ACC112 (cell line): ENCODE data around the gene UHRF2.

Experiments
- H2AFZ ChIP-seq: fragments of 200-600 bp; sonication (generic); one replicate; pipeline ENCODE4 v1.6.0; 2017; ENCODE audit warnings: antibody characterized with exemption, low read length; ENCODE audit not compliant: unreplicated experiment
- H3K27ac ChIP-seq: fragments of 200-600 bp; sonication (generic); 2 replicates; pipeline ENCODE4 v1.5.1; 2014; ENCODE audit warnings: low read depth, mild to moderate bottlenecking, antibody characterized with exemption, low read length, moderate library complexity
- H3K27me3 ChIP-seq: fragments of 200-600 bp; sonication (generic); 2 replicates; pipeline ENCODE4 v1.6.1; 2014; ENCODE audit warnings: mild to moderate bottlenecking, antibody characterized with exemption, low read length, moderate library complexity, mixed read lengths; ENCODE audit not compliant: insufficient read depth
- H3K36me3 ChIP-seq: fragments of 200-600 bp; sonication (generic); 2 replicates; pipeline ENCODE4 v1.6.1; 2016; ENCODE audit warnings: mild to moderate bottlenecking, antibody characterized with exemption, low read length, moderate library complexity, mixed read lengths; ENCODE audit not compliant: insufficient read depth
- H3K4me1 ChIP-seq: fragments of 200-600 bp; sonication (generic); one replicate; pipeline ENCODE4 v1.6.1; 2016; ENCODE audit warnings: low read length, mixed read lengths; ENCODE audit not compliant: insufficient read depth, unreplicated experiment, control insufficient read depth
- H3K4me3 ChIP-seq: fragments of 200-600 bp; sonication (generic); 2 replicates; pipeline ENCODE4 v1.5.1; 2014; ENCODE audit warnings: mild to moderate bottlenecking, low read depth, low read length
- H3K79me2 ChIP-seq: fragments of 200-600 bp; sonication (generic); one replicate; pipeline ENCODE4 v1.6.0; 2016; ENCODE audit warnings: low read length; ENCODE audit not compliant: control insufficient read depth, unreplicated experiment, insufficient read depth

The UHRF2 gene

DNA sequence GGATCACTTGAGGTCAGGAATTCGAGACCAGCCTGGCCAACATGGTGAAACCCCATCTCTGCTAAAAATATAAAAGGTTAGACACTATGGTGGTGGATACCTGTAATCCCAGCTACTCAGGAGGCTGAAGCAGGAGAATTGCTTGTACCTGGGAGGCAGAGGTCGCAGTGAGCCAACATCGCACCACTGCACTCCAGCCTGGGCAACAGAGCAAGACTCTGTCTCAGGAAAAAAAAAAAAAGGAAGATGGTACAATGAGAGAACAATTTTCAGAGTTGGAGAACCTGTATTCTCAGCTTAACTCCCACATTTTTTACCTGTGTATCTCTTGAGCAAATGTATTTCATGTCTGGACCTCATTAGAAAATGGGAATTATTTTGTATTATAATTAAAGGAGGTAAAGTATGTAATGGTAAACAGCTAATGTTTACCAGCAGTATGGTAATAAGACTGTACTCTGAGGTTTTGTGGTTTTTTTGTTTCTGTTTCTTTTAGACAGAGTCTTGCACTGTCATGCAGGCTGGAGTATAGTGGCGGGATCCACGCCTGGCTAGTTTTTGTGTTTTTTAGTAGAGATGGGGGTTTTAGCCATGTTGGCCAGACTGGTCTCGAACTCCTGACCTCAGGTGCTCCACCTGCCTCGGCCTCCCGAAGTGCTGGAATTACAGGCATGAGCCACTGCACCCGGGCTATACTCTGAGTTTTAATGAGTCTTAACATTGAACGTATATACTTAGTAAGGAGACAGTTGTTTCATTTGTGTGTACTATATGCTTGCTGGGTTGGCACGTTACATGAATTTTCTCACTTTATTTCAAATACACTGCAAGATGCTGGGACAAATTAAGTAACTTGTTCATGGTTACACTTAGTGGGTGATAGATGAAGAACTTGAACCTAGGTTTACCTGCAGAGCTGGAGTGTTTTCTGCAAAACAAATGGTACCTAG lies 16.2 kb downstream of the UHRF2 start:
- Histone ChIP-seq H3K4me1 (peaks cover 63% of the 10 kb centered on the region), H3K27ac (peak overlapping the region; percentile 14; the same call in 1 of the 2 replicates), H2AFZ (no peak overlapping the region), H3K79me2 (peaks cover 96% of the 10 kb centered on the region), H3K36me3 (peaks cover 3% of the 10 kb centered on the region; the same call in 1 of the 2 replicates), H3K27me3 (no peaks in the 10 kb centered on the region), H3K4me3 (no peak overlapping the region)

DNA sequence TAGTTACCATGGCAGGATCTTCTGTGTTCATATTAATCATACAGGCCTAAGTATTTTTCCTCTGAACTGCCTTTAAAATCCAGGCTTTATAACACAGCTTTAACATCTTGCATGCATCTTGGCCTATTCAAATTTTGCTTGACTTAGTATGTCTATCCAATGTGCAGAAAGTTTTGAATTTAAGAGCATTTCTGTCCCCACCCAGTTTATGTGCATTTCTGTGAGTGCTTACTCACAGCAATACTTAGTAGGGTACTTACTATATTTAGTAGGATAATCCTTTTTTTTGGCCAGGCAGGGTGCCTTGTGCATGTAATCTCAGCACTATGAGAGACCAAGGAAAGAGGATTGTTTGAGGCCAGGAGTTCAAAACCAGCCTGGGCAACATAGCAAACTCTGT lies 18.0 kb downstream of the UHRF2 start:
- peak overlapping the region; percentile 98 for H3K27ac ChIP-seq
- H2AFZ ChIP-seq, result no peak overlapping the region
- no peak overlapping the region for H3K4me3 ChIP-seq
- no peaks in the 10 kb centered on the region for H3K27me3 ChIP-seq
- H3K4me1 ChIP-seq, result peaks cover 54% of the 10 kb centered on the region
- H3K36me3 ChIP-seq, result peaks cover 3% of the 10 kb centered on the region; the same call in 1 of the 2 replicates
- peaks cover 98% of the 10 kb centered on the region for H3K79me2 ChIP-seq

DNA sequence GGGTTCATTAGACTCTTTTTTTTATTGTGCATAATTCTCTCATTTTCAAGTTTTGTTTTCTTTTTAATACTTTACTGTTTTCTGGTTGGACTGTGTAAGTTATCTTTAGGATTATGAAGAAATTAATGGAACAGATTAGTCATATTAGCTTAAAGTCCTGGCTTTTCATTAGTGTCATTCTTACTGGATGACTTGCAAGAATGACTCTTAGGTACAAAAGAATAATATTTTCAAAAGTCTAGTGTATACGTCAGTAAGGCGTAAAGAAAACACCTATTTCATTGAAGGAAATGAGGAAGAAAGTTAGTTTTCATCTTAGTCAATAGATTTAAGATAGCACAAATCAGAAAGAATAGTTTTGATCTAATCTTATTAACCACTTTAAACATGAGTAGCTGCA lies 20.4 kb downstream of the UHRF2 start:
- Histone ChIP-seq H3K79me2 (peaks cover 98% of the 10 kb centered on the region), H3K4me3 (peak overlapping the region; percentile 29; the same call in 1 of the 2 replicates), H3K27ac (peak overlapping the region; percentile 98), H3K4me1 (peaks cover 50% of the 10 kb centered on the region), H3K36me3 (peaks cover 4% of the 10 kb centered on the region; the same call in 1 of the 2 replicates), H3K27me3 (no peaks in the 10 kb centered on the region), H2AFZ (no peak overlapping the region)

DNA sequence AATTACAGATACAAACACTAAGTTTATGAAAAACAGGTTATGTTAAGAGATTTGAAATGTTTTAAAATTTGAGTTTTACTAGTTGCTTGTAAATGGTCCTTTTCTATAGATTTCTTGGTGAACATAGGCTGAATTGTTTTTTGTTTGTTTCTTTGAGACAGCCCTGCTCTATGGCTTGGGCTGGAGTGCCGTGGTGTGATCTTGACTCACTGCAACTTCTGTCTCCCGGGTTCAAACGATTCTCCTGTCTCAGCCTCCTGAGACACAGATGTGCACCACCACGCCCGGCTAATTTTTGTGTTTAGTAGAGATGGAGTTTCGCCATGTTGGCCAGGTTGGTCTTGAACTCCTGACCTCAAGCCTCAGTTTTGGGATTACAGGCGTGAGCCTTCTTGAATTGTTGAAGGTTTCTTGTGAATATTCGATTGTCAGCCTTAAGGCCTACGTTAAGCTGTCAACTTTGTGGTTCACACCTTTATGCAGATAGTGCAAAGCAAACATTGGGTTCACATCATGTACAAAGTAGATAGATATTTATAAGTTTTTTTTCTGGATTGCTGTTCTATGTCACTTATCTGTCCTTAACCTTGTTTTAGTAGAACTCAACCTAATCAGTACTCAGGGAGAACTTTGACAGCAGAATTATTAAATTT lies 26.2 kb downstream of the UHRF2 start:
- H2AFZ ChIP-seq, result no peak overlapping the region
- no peaks in the 10 kb centered on the region for H3K27me3 ChIP-seq
- H3K79me2 ChIP-seq, result peaks cover 98% of the 10 kb centered on the region
- peaks cover 6% of the 10 kb centered on the region; the same call in 1 of the 2 replicates for H3K36me3 ChIP-seq
- H3K4me3 ChIP-seq, result no peak overlapping the region
- H3K27ac ChIP-seq, result 0 out of 2 replicates have a peak overlapping the region, but pooled peaks have one; percentile 14
- H3K4me1 ChIP-seq, result peaks cover 29% of the 10 kb centered on the region

DNA sequence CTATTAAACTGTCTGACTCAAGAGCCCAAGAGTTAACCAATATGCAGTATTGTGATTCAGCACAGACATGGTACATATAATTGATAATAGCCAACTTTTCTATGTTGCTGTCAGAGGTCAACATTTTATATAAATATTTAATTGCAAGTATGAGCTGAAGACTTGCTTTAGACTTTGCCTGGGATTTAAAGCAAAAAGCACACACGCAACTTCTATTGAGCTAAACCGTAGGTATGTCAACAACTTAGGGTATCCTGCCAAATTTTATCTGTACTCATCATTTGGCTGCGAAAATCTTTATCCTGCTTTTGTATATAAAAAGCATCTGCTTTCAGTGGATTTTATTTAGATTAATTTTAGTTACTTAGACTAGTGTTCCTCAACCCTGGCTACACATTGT lies 27.4 kb downstream of the UHRF2 start:
- no peak overlapping the region; the same call in 1 of the 2 replicates for H3K27ac ChIP-seq
- no peak overlapping the region for H2AFZ ChIP-seq
- peaks cover 24% of the 10 kb centered on the region for H3K4me1 ChIP-seq
- H3K36me3 ChIP-seq, result peaks cover 6% of the 10 kb centered on the region; the same call in 1 of the 2 replicates
- no peaks in the 10 kb centered on the region for H3K27me3 ChIP-seq
- peaks cover 97% of the 10 kb centered on the region for H3K79me2 ChIP-seq
- H3K4me3 ChIP-seq, result no peak overlapping the region

GRCh38 chr9:6441269-6441668 lies 28.3 kb downstream of the UHRF2 start:
- peaks cover 24% of the 10 kb centered on the region for H3K4me1 ChIP-seq
- H3K27me3 ChIP-seq, result no peaks in the 10 kb centered on the region
- H3K4me3 ChIP-seq, result no peak overlapping the region
- H3K79me2 ChIP-seq, result peaks cover 97% of the 10 kb centered on the region
- no peak overlapping the region for H2AFZ ChIP-seq
- H3K27ac ChIP-seq, result no peak overlapping the region
- H3K36me3 ChIP-seq, result peaks cover 6% of the 10 kb centered on the region; the same call in 1 of the 2 replicates

- no peak overlapping the region for H3K4me3 ChIP-seq
- H2AFZ ChIP-seq, result no peak overlapping the region
- H3K27ac ChIP-seq, result no peak overlapping the region
- H3K79me2 ChIP-seq, result peaks cover 93% of the 10 kb centered on the region
- H3K36me3 ChIP-seq, result peaks cover 18% of the 10 kb centered on the region
- H3K27me3 ChIP-seq, result no peaks in the 10 kb centered on the region
- H3K4me1 ChIP-seq, result peaks cover 21% of the 10 kb centered on the region
Observed at GRCh38 chr9:6443661-6444060, 30.7 kb downstream of the UHRF2 start.

- Histone ChIP-seq H3K27me3 (no peaks in the 10 kb centered on the region), H3K79me2 (peaks cover 93% of the 10 kb centered on the region), H3K36me3 (peaks cover 21% of the 10 kb centered on the region), H3K4me3 (no peak overlapping the region), H2AFZ (no peak overlapping the region), H3K27ac (no peak overlapping the region), H3K4me1 (peaks cover 21% of the 10 kb centered on the region)
Observed at GRCh38 chr9:6444128-6444527, 31.1 kb downstream of the UHRF2 start.

DNA sequence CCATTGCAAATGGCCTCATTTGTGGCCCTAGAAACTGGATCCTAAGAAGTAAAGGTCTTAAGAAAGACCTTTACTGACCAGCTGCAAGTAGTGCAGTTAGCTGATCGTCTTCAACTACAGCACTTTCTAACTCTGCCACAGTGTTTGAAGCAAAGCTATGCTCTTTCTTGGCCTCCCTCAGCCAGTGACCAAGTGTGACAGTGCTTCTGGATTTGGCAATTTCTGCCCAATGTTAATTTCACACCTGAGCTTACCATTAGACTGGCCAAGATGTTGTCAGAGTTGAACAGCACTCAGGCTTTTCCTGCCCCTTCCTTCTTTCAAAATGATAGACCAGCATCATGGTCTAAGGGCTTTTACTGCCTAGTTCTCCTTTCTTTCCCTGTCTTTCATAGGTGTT lies 36.1 kb downstream of the UHRF2 start:
- Histone ChIP-seq H3K4me3 (no peak overlapping the region), H3K4me1 (peaks cover 12% of the 10 kb centered on the region), H2AFZ (no peak overlapping the region), H3K79me2 (peaks cover 93% of the 10 kb centered on the region), H3K27ac (no peak overlapping the region), H3K27me3 (no peaks in the 10 kb centered on the region), H3K36me3 (peaks cover 30% of the 10 kb centered on the region)

GRCh38 chr9:6449645-6450044 lies 36.6 kb downstream of the UHRF2 start:
- Histone ChIP-seq H3K27me3 (no peaks in the 10 kb centered on the region), H3K36me3 (peaks cover 36% of the 10 kb centered on the region), H3K27ac (no peak overlapping the region; the same call in 1 of the 2 replicates), H2AFZ (no peak overlapping the region), H3K79me2 (peaks cover 93% of the 10 kb centered on the region), H3K4me1 (peaks cover 12% of the 10 kb centered on the region), H3K4me3 (no peak overlapping the region)
